Measurements from ENCODE around the gene MFAP4. TPM values are rescaled to one million over a fixed set of nuclear protein-coding genes. Genes with fewer than 3 reads are reported as not detected.
A peak's percentile ranks its signal among the peaks of the same experiment; 100 is the strongest.

The MFAP4 gene
- total RNA-seq, 1 donor, result 89.6 TPM

- no peak overlapping the region for H3K4me3 ChIP-seq (ENCODE audit: low read depth, low read length)
- TF ChIP-seq CTCF (IDR thresholded peaks at IDR 0.05; ENCODE audit: insufficient read depth, low read length), result no peak
- DNase-seq (ENCODE audit: low read depth), result no peak
These were observed 23.1 kb upstream of the MFAP4 start for GRCh38 chr17:19410091-19410490.

GRCh38 chr17:19409509-19409908, 22.5 kb upstream of the MFAP4 start:
- no peak for TF ChIP-seq CTCF (IDR thresholded peaks at IDR 0.05; ENCODE audit: insufficient read depth, low read length)
- no peak overlapping the region for H3K4me3 ChIP-seq (ENCODE audit: low read depth, low read length)
- DNase-seq (ENCODE audit: low read depth), result peak; percentile 48

GRCh38 chr17:19409066-19409465, 22.1 kb upstream of the MFAP4 start:
- TF ChIP-seq CTCF (IDR thresholded peaks at IDR 0.05; ENCODE audit: insufficient read depth, low read length), result no peak
- DNase-seq (ENCODE audit: low read depth), result no peak
- H3K4me3 ChIP-seq (ENCODE audit: low read depth, low read length), result no peak overlapping the region

DNA sequence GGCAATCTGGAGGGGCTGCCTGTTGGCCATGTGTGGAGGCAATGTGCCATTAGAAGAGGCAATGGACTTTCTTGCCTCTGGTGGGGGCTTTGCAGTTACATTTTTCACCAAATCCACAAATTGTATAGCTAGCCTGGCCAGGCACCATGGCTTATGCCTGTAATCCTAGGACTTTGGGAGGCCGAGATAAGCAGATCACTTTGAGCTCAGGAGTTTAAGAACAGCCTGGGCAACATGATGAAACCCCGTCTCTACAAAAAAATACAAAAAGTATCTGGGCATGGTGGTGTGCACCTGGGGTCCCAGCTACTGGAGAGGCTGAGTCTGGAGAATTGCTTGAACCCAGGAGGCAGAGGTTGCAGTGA, 21.3 kb upstream of the MFAP4 start:
- no peak for DNase-seq (ENCODE audit: low read depth)
- TF ChIP-seq CTCF (IDR thresholded peaks at IDR 0.05; ENCODE audit: insufficient read depth, low read length), result no peak
- no peak overlapping the region for H3K4me3 ChIP-seq (ENCODE audit: low read depth, low read length)

DNA sequence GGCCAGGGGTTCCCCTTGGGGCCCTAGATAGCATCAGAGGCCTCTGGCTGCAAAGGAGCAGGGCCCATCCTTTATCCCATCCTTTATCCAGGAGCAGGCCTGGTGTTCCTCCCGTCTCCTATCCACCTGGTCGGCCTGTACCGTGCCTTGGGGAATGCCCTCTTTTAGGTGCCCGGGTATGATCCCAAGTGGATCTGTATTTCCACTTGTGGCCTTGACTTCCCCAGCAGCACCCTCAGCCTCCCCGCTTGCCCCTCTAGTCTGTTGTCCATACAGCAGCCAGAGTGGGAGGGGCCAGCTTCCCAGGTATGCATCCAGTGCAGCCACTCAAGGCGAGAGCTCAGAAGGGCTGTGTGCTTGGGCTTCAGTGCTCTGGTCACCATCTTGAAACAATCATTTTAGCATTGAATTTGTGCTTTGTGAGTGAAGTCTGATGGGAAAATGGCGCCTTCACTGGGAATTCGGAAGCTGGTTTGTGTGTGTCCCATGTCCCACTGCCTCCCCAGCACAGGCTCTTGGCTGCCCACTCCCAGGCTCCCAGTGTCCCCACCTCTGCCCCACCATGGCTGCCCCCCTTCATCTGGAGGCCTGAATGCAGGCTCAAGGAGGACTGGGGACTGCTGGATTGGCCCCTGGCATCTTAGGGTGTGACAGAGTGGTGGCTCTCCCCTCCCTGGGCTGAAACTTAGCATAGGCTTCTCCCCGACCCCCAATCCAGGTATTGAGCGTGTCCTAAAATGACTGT, 20.8 kb upstream of the MFAP4 start:
- TF ChIP-seq CTCF (IDR thresholded peaks at IDR 0.05; ENCODE audit: insufficient read depth, low read length), result no peak
- no peak for DNase-seq (ENCODE audit: low read depth)
- no peak overlapping the region for H3K4me3 ChIP-seq (ENCODE audit: low read depth, low read length)

- no peak overlapping the region for H3K4me3 ChIP-seq (ENCODE audit: low read depth, low read length)
- TF ChIP-seq CTCF (IDR thresholded peaks at IDR 0.05; ENCODE audit: insufficient read depth, low read length), result no peak
- DNase-seq (ENCODE audit: low read depth), result no peak
These were observed 18.1 kb upstream of the MFAP4 start for GRCh38 chr17:19405114-19405513.

GRCh38 chr17:19404264-19404663, 17.3 kb upstream of the MFAP4 start:
- H3K4me3 ChIP-seq (ENCODE audit: low read depth, low read length), result no peak overlapping the region
- TF ChIP-seq CTCF (IDR thresholded peaks at IDR 0.05; ENCODE audit: insufficient read depth, low read length), result no peak
- DNase-seq (ENCODE audit: low read depth), result no peak

All from fibroblast of the aortic adventitia (primary cell).